ENCODE results near the gene NEDD8. TPM values are rescaled to one million over a fixed set of nuclear protein-coding genes. Genes with fewer than 3 reads are reported as not detected.

The NEDD8 gene
- total and polyA plus RNA-seq, 2 donors (not counting 1 experiment from before 2014, with no cell fraction given): 86.7 to 98.5 TPM

- H4K20me1 ChIP-seq (ENCODE audit: control insufficient read depth, insufficient read depth, low read length, poor library complexity, severe bottlenecking): no peaks in the 10 kb centered on the region
- ATAC-seq (ENCODE audit: low read depth) (no peak), DNase-seq (no peak)
- no peak overlapping the region for H3K9ac ChIP-seq (ENCODE audit: low read length)
- no peak overlapping the region for H2AFZ ChIP-seq (ENCODE audit: insufficient read depth, low read depth, low read length, poor library complexity, severe bottlenecking)
- no peaks in the 10 kb centered on the region for H3K79me2 ChIP-seq (ENCODE audit: control insufficient read depth, insufficient read depth, low read length)
- 98% methylated on average over 8 of the region's 11 CpGs for WGBS (ENCODE audit: insufficient coverage)
- Mint-ChIP-seq H3K27ac (no peak overlapping the region), H3K4me3 (no peak overlapping the region), H3K27me3 (no peaks in the 10 kb centered on the region), H3K9me3 (ENCODE audit: insufficient read depth) (no peaks in the 10 kb centered on the region), H3K4me1 (peaks cover 2% of the 10 kb centered on the region)
- no peak overlapping the region for H3K4me2 ChIP-seq (replicated peaks; ENCODE audit: low read depth, low read length, poor library complexity, severe bottlenecking)
- intact Hi-C loops (cut with micrococcal nuclease): no loop called here
- H3K36me3 ChIP-seq (replicated peaks in 1 of 2; ENCODE audit: control extremely low read depth in 1 of 2, control insufficient read depth in 1 of 2, extremely low read depth in 1 of 2, insufficient read depth in 2 of 2, low read length in 1 of 2): peaks cover 0 to 28% of the 10 kb centered on the region in 2 experiments
- CTCF ChIA-PET: interaction anchor here (0.8 to 2.8 kb wide), 4 partner anchors 10 to 74 kb away, joined by 3 to 10 read pairs (median 3); partner anchors contain the start of genes CIDEB and TINF2
- no peaks in the 10 kb centered on the region for H3K9me3 ChIP-seq (ENCODE audit: control extremely low read depth in 1 of 3, control insufficient read depth in 2 of 3, insufficient read depth in 1 of 3, low read length in 2 of 3)
- no peaks in the 10 kb centered on the region for H3K27me3 ChIP-seq (replicated peaks in 1 of 4; ENCODE audit: control extremely low read depth in 1 of 4, control insufficient read depth in 3 of 4, insufficient read depth in 4 of 4, low read length in 3 of 4)
- H3K27ac ChIP-seq (ENCODE audit: low read length in 2 of 2): no peak overlapping the region
- H3K4me3 ChIP-seq (ENCODE audit: control extremely low read depth in 1 of 5, extremely low read depth in 1 of 5, insufficient read depth in 1 of 5, low read depth in 2 of 5, low read length in 4 of 5): no peak overlapping the region
- POLR2A ChIA-PET: no interaction called here
- TF ChIP-seq CTCF (IDR thresholded peaks at IDR 0.05) (no peak), EZH2 (IDR thresholded peaks at IDR 0.05; ENCODE audit: borderline replicate concordance, insufficient read depth, low read depth, low read length, poor library complexity, severe bottlenecking) (no peak)
- H3K4me1 ChIP-seq (ENCODE audit: control insufficient read depth in 2 of 2, insufficient read depth in 2 of 2, low read length in 2 of 2): no peaks in the 10 kb centered on the region
These were observed 20.3 kb upstream of the NEDD8 start for GRCh38 chr14:24252289-24253124.

GRCh38 chr14:24251880-24252288 is 19.7 kb upstream of the NEDD8 start:
- Histone ChIP-seq H4K20me1 (ENCODE audit: control insufficient read depth, insufficient read depth, low read length, poor library complexity, severe bottlenecking) (no peaks in the 10 kb centered on the region), H3K27me3 (replicated peaks in 1 of 4; ENCODE audit: control extremely low read depth in 1 of 4, control insufficient read depth in 3 of 4, insufficient read depth in 4 of 4, low read length in 3 of 4) (no peaks in the 10 kb centered on the region), H3K9ac (ENCODE audit: low read length) (no peak overlapping the region), H2AFZ (ENCODE audit: insufficient read depth, low read depth, low read length, poor library complexity, severe bottlenecking) (no peak overlapping the region), H3K9me3 (ENCODE audit: control extremely low read depth in 1 of 3, control insufficient read depth in 2 of 3, insufficient read depth in 1 of 3, low read length in 2 of 3) (no peaks in the 10 kb centered on the region), H3K27ac (ENCODE audit: low read length in 2 of 2) (no peak overlapping the region), H3K4me3 (ENCODE audit: control extremely low read depth in 1 of 5, extremely low read depth in 1 of 5, insufficient read depth in 1 of 5, low read depth in 2 of 5, low read length in 4 of 5) (no peak overlapping the region), H3K4me1 (ENCODE audit: control insufficient read depth in 2 of 2, insufficient read depth in 2 of 2, low read length in 2 of 2) (peaks cover 3 to 6% of the 10 kb centered on the region in 2 donors), H3K79me2 (ENCODE audit: control insufficient read depth, insufficient read depth, low read length) (no peaks in the 10 kb centered on the region), H3K36me3 (replicated peaks in 1 of 2; ENCODE audit: control extremely low read depth in 1 of 2, control insufficient read depth in 1 of 2, extremely low read depth in 1 of 2, insufficient read depth in 2 of 2, low read length in 1 of 2) (peaks cover 0 to 28% of the 10 kb centered on the region in 2 experiments), H3K4me2 (replicated peaks; ENCODE audit: low read depth, low read length, poor library complexity, severe bottlenecking) (no peak overlapping the region)
- H3K9me3 Mint-ChIP-seq (ENCODE audit: insufficient read depth): no peaks in the 10 kb centered on the region
- no peak for DNase-seq
- WGBS (ENCODE audit: insufficient coverage): 100% methylated on average over 1 of the region's 1 CpG
- no peak overlapping the region for H3K4me3 Mint-ChIP-seq
- H3K27me3 Mint-ChIP-seq: no peaks in the 10 kb centered on the region
- ChIA-PET CTCF (interaction anchor here (0.8 to 2.8 kb wide), 3 partner anchors 9 to 56 kb away, joined by 3 to 10 read pairs (median 3); partner anchors contain the start of genes CIDEB and TINF2), POLR2A (no interaction called here)
- TF ChIP-seq EZH2 (IDR thresholded peaks at IDR 0.05; ENCODE audit: borderline replicate concordance, insufficient read depth, low read depth, low read length, poor library complexity, severe bottlenecking) (no peak), CTCF (IDR thresholded peaks at IDR 0.05) (no peak)
- H3K27ac Mint-ChIP-seq: no peak overlapping the region
- peaks cover 6% of the 10 kb centered on the region for H3K4me1 Mint-ChIP-seq
- ATAC-seq (ENCODE audit: low read depth): no peak
- intact Hi-C loops (cut with micrococcal nuclease): no loop called here
